Upper lobe of left lung (tissue), 6 donors: ENCODE measurements around the gene CEP55. TPM values are rescaled to one million over a fixed set of nuclear protein-coding genes. Genes with fewer than 3 reads are reported as not detected.

Experiments used
- ATAC-seq, 2 donors: fragments of 200-7000 bp; cut with Tn5 transposase; one replicate each; pipeline ENCODE4 v1.9.1; 2022; ENCODE audit warnings: mild to moderate bottlenecking in 2 of 2, moderate library complexity in 2 of 2; ENCODE audit not compliant: low FRiP score in 2 of 2
- DNase-seq, 2 donors: peaks; one replicate each; pipeline ENCODE4 v3.0.0-alpha.2; 2019 to 2020
- H3K27ac ChIP-seq, 4 donors: fragments of 200-600 bp; sonication (generic); one replicate each; pipeline ENCODE4 v1.5.1; 2016 to 2019
- H3K27me3 ChIP-seq, 4 donors: fragments of 200-600 bp; sonication (generic); one replicate each; pipeline ENCODE4 v1.5.1; 2017 to 2019
- H3K36me3 ChIP-seq, 4 donors: fragments of 200-600 bp; sonication (generic); one replicate each; pipeline ENCODE4 v1.5.1; 2016 to 2019
- H3K4me1 ChIP-seq, 4 donors: fragments of 200-600 bp; sonication (generic); one replicate each; pipeline ENCODE4 v1.5.1; 2018 to 2019
- H3K4me3 ChIP-seq, 4 donors: fragments of 200-600 bp; sonication (generic); one replicate each; pipeline ENCODE4 v1.5.1; 2017 to 2019; ENCODE audit warnings: mild to moderate bottlenecking in 2 of 4, moderate library complexity in 1 of 4
- H3K9me3 ChIP-seq, 4 donors: fragments of 200-600 bp; sonication (generic); one replicate each; pipeline ENCODE4 v1.5.1; 2018 to 2019
- EP300 ChIP-seq, 4 donors: sonication (generic); formaldehyde crosslinking; IDR thresholded peaks; one replicate each; pipeline ENCODE4 v1.5.1; 2017; ENCODE audit warnings: antibody characterized with exemption in 4 of 4, control low read depth in 2 of 4
- POLR2A ChIP-seq, 4 donors: fragments of 450-650 bp; IDR thresholded peaks; one replicate each; pipeline ENCODE4 v1.5.1; 2016 to 2017; ENCODE audit warnings: antibody characterized with exemption in 4 of 4, mild to moderate bottlenecking in 2 of 4
- POLR2AphosphoS5 ChIP-seq, 2 donors: sonication (generic); formaldehyde crosslinking; IDR thresholded peaks; one replicate each; pipeline ENCODE4 v1.5.1; 2017; ENCODE audit warnings: antibody characterized with exemption in 2 of 2
- WGBS, 2 donors: methylation state at CpG; one replicate each; pipeline ENCODE4 v1.1.5; 2017 to 2018; 5-methylcytosine and 5-hydroxymethylcytosine counted together
- total RNA-seq, 6 donors: library from RNA; depleted of rRNA in 4 of 6; stranded (reverse); fragments of >200 nt in 4 of 6; gene quantifications; one replicate each; pipeline versions ENCODE4 v1.1.0 to v1.2.1, GENCODE V29; 2016 to 2021
- TF ChIP-seq, protein P1 (sequence below), 6 experiments: fragments of 450-650 bp in 4 of 6; fragments of 200-600 bp in 2 of 6; sonication (generic) in 2 of 6; IDR thresholded peaks; one replicate each; pipeline ENCODE4 v1.5.1; 2016 to 2019; ENCODE audit warnings: antibody characterized with exemption in 6 of 6
- donor health status: DM: no; HTN: no; CAD: no; lungs with moderate emphysema.
- donor health status: DM: no; HTN: yes; CAD: no; lungs with severe emphysema.

The CEP55 gene
- total RNA-seq, 6 donors from 2014 or later = 1.3 to 3.3 (median 2.3) TPM; not detected in 1

GRCh38 chr10:93553482-93554315 lies 57.3 kb downstream of the CEP55 start:
- no peak for TF ChIP-seq POLR2AphosphoS5 (IDR thresholded peaks at IDR 0.05)
- TF ChIP-seq EP300 (IDR thresholded peaks at IDR 0.05) = no peak
- no peak for TF ChIP-seq POLR2A (IDR thresholded peaks at IDR 0.05)
- TF ChIP-seq, protein P1, sequence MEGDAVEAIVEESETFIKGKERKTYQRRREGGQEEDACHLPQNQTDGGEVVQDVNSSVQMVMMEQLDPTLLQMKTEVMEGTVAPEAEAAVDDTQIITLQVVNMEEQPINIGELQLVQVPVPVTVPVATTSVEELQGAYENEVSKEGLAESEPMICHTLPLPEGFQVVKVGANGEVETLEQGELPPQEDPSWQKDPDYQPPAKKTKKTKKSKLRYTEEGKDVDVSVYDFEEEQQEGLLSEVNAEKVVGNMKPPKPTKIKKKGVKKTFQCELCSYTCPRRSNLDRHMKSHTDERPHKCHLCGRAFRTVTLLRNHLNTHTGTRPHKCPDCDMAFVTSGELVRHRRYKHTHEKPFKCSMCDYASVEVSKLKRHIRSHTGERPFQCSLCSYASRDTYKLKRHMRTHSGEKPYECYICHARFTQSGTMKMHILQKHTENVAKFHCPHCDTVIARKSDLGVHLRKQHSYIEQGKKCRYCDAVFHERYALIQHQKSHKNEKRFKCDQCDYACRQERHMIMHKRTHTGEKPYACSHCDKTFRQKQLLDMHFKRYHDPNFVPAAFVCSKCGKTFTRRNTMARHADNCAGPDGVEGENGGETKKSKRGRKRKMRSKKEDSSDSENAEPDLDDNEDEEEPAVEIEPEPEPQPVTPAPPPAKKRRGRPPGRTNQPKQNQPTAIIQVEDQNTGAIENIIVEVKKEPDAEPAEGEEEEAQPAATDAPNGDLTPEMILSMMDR (IDR thresholded peaks at IDR 0.05) = no peak
- no peak overlapping the region for H3K4me3 ChIP-seq
- no peak overlapping the region for H3K27ac ChIP-seq
- no peaks in the 10 kb centered on the region for H3K9me3 ChIP-seq
- H3K27me3 ChIP-seq = no peaks in the 10 kb centered on the region
- H3K4me1 ChIP-seq = peaks cover 0 to 6% (median 0%) of the 10 kb centered on the region in 4 donors
- DNase-seq (no peak), ATAC-seq (no peak)
- WGBS, 2 donors = 76 to 80% methylated on average over 8 of the region's 8 CpGs
- no peaks in the 10 kb centered on the region for H3K36me3 ChIP-seq

- no peaks in the 10 kb centered on the region for H3K36me3 ChIP-seq
- peaks cover 0 to 6% (median 0%) of the 10 kb centered on the region in 4 donors for H3K4me1 ChIP-seq
- ATAC-seq (no peak), DNase-seq (no peak)
- TF ChIP-seq POLR2A (IDR thresholded peaks at IDR 0.05) (no peak), EP300 (IDR thresholded peaks at IDR 0.05) (no peak), POLR2AphosphoS5 (IDR thresholded peaks at IDR 0.05) (no peak)
- TF ChIP-seq, protein P1 (IDR thresholded peaks at IDR 0.05) = no peak
- H3K27me3 ChIP-seq = no peaks in the 10 kb centered on the region
- H3K27ac ChIP-seq = no peak overlapping the region
- H3K9me3 ChIP-seq = no peaks in the 10 kb centered on the region
- no peak overlapping the region for H3K4me3 ChIP-seq
- WGBS, 2 donors = 82 to 100% methylated on average over 1 of the region's 1 CpG
These were observed 57.9 kb downstream of the CEP55 start for GRCh38 chr10:93554316-93554663.

GRCh38 chr10:93554760-93555432 lies 58.5 kb downstream of the CEP55 start:
- ATAC-seq = peak; percentile 85 to 87
- no peaks in the 10 kb centered on the region for H3K9me3 ChIP-seq
- WGBS, 2 donors = 39 to 40% methylated on average over 9 to 14 of the region's 14 CpGs

GRCh38 chr10:93559490-93559889 lies 63.1 kb downstream of the CEP55 start:
- ATAC-seq = no peak
- Histone ChIP-seq H3K27me3 (no peaks in the 10 kb centered on the region), H3K27ac (no peak overlapping the region), H3K36me3 (no peaks in the 10 kb centered on the region), H3K9me3 (no peaks in the 10 kb centered on the region), H3K4me3 (no peak overlapping the region), H3K4me1 (peaks cover 0 to 6% (median 0%) of the 10 kb centered on the region in 4 donors)
- DNase-seq = peak; percentile 22 to 41
- WGBS, 2 donors = 91 to 96% methylated on average over 9 of the region's 9 CpGs
- TF ChIP-seq, protein P1 (IDR thresholded peaks at IDR 0.05) = no peak
- no peak for TF ChIP-seq POLR2A (IDR thresholded peaks at IDR 0.05)
- TF ChIP-seq POLR2AphosphoS5 (IDR thresholded peaks at IDR 0.05) = no peak
- no peak for TF ChIP-seq EP300 (IDR thresholded peaks at IDR 0.05)

More at GRCh38 chr10:93554760-93555432, 58.5 kb downstream of the CEP55 start:
- Histone ChIP-seq H3K27ac (peak overlapping the region in 2 of 4 donors; percentile 24 to 37), H3K27me3 (no peaks in the 10 kb centered on the region), H3K36me3 (no peaks in the 10 kb centered on the region), H3K4me3 (peak overlapping the region in 1 of 4 donors; percentile 6), H3K4me1 (peaks cover 0 to 6% (median 0%) of the 10 kb centered on the region in 4 donors)
- TF ChIP-seq, protein P1 (IDR thresholded peaks at IDR 0.05) = peak; percentile 45 to 71 (median 62)
- TF ChIP-seq POLR2A (IDR thresholded peaks at IDR 0.05) (peak in 1 of 4 donors; percentile 17), EP300 (IDR thresholded peaks at IDR 0.05) (no peak)
- DNase-seq = peak in 1 of 2 donors; percentile 64
